ENCODE measurements around the gene NEDD8.

Gene NEDD8

GRCh38 chr14:24188251-24189058 lies 43.7 kb downstream of the NEDD8 start, which contains the start of gene IPO4:
TSS of gene IPO4 (minus strand) at chr14:24188816. CDS start at chr14:24188787, 29 bp downstream.
- TF ChIP-seq ZFX (IDR thresholded peaks at IDR 0.05) = peak; percentile 65; the same call in 1 of the 2 replicates
- TF ChIP-seq CTCF (conservative IDR thresholded peaks at IDR 0.05) = no peak
- H3K27ac ChIP-seq = peak within 1 kb of the TSS; percentile 87

DNA sequence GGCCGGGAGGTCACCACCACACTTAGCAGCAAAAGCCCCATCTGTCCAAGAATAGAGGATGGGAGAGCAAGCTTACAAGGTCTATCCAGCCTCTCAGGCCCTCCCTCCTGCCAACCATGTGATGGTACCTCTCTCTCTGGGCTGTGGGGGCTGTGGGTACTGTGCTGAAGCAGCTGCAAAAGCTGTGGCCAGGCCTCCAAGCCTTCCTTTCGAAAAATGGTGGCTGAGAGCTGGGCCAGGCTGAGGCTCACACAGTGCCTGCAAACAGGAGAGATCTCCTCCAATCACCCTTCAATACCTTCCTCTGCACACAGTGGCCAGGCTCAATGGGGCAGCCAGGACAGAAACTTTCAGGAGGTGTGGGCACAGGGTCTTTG lies 44.6 kb downstream of the NEDD8 start:
- TF ChIP-seq ZFX (IDR thresholded peaks at IDR 0.05) = no peak
- TF ChIP-seq CTCF (conservative IDR thresholded peaks at IDR 0.05) = no peak
- peak overlapping the region; percentile 87; the same call in 1 of the 2 replicates for H3K27ac ChIP-seq

DNA sequence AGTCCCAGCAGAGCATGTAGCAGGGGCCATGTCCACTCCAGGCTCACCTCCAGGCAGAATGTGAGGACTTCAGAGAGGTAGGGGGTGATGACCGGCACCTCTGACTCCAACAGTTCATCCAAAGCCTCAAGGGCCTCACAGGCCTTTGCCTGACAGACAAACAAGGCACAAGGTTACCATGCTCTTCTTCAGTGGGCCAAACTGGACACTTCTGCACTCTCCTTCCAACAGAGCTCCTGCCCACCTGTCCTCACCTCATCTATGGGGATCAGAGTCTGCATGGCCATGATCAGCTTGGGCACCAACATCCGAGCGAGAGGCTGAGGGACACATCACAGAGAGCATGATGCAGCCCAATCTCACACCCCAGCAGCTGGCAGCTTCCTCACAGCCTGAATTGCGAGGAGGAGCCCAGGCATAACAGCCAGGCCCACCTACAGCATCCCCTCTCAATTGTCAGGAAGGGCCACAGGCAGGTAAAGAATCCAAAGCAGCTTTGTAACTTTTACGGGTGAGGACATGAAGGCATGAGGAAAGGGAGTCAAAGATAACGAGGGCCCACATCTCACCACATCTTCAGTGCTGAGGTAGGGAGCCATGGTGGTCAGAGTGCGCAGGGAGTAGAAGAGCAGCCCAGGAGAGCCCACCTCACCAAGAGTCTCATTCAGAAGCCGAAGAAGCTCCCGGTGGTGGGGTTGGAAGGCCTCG lies 45.2 kb downstream of the NEDD8 start:
- no peak overlapping the region for H3K27ac ChIP-seq
- TF ChIP-seq ZFX (IDR thresholded peaks at IDR 0.05) (no peak), CTCF (conservative IDR thresholded peaks at IDR 0.05) (no peak)

- TF ChIP-seq ZFX (IDR thresholded peaks at IDR 0.05) (no peak), CTCF (conservative IDR thresholded peaks at IDR 0.05) (no peak)
- H3K27ac ChIP-seq = no peak overlapping the region
Observed at GRCh38 chr14:24185741-24186140, 46.4 kb downstream of the NEDD8 start.

DNA sequence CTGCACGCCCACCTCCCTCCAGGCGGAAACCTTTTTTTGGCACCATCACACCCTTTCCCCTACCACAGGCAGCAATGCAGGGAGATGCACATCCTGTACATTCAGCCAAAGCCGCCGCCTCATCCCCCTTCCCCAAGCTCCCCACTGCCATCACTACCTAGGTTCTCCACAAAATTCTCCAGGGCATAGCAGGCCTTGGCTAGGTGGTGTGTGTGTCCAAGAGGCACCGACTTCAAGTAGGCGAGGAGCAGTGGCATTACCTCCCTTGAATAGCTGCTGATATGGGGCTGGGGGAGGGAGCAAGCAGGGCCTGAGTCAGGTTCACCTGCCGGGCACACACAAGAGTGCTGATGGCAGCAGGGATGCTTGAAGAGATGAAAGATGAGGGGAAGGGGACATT lies 47.1 kb downstream of the NEDD8 start:
- H3K27ac ChIP-seq = no peak overlapping the region
- TF ChIP-seq ZFX (IDR thresholded peaks at IDR 0.05) (no peak), CTCF (conservative IDR thresholded peaks at IDR 0.05) (no peak)

GRCh38 chr14:24184104-24184970 lies 47.8 kb downstream of the NEDD8 start:
- H3K27ac ChIP-seq = no peak overlapping the region
- TF ChIP-seq ZFX (IDR thresholded peaks at IDR 0.05) (no peak), CTCF (conservative IDR thresholded peaks at IDR 0.05) (no peak)

Measured in C4-2B (cell line).